HG02642 (cell line): Measurements from ENCODE around the gene UBR2.

Source experiments
- ATAC-seq: cut with Tn5 transposase; IDR thresholded peaks from one replicate; pipeline ENCODE4 v1.9.1; 2021; ENCODE audit warnings: mild to moderate bottlenecking; ENCODE audit not compliant: unreplicated experiment, poor library complexity

The UBR2 gene

DNA sequence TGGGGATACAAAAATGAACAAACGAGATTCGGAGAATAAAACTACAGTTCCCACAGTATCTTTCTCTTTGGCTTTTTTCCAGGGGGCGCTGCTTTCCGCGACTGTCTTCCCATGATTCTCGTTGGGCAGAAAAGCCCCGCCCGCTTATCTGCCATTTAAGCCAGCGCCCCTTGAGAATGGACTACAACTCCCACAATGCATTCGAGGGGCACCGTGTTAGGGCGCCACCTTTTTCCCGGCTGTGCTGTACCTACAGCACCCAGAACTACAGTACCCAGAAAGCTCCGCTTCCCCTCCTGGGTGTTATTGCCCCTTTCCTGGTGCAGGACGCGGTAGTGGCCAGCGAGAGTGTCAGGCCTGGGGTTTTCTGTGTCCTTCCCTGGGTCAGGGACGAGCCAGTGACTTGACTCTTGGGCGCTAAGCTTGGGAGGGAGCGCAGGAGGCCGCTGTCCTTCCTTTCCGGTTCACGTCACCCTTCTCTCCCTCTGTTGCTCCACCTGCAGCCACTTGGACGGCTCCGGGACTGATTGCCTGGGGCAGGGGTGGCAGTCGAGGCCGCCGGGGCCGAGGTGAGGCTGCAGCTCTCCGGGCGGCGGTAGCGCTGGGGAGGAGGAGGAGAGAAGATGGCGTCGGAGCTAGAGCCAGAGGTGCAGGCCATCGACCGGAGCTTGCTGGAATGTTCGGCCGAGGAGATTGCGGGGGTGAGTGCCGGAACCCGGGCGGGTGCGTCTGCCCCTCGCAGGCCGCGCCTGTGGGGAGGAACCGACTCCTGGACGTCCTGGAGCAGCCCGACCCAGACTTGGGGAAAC lies at the start of gene UBR2:
UBR2 (plus strand) TSS at position 333 of the 809 bp plus-strand sequence; CDS start at position 624, 291 bp downstream.
- ATAC-seq, result peak; percentile 96

DNA sequence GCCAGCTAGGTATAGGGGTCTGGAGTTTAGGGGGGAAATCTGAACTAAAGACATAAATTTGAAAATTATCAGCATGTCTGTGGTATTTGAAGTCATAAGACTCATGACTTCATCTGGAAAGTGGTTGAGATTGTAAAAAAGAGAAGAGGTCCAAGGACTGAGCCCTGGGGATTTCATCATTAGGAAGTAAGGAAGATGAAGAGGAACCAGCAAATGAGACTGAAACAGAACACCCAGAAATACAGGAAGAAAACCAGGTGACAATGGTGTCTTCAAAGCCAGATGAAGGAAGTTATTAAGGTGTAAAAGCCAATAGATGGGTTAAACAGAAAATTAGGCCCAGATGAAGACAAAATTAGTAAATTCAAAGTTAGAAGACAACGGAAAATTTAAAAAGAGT lies 49.1 kb upstream of the UBR2 start:
- no peak for ATAC-seq

DNA sequence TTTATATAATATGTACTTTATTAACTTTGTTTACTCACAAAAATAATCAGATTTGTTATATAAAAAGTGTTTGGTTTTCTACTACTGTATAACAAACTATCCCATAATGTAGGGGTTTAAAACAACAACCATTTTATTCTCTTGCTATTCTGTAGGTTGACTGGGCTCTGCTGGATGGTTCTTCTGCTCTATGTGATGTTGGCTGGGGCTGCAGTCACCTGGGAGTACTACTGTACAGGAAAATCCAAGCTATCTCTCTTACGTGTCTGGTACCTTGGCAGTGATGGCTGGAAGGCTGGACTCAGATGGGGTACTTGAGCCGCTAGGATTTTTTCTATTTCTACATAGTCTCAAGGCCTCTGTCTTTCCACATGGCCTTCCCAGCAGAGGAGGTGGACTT lies 44.0 kb upstream of the UBR2 start:
- ATAC-seq, result no peak

DNA sequence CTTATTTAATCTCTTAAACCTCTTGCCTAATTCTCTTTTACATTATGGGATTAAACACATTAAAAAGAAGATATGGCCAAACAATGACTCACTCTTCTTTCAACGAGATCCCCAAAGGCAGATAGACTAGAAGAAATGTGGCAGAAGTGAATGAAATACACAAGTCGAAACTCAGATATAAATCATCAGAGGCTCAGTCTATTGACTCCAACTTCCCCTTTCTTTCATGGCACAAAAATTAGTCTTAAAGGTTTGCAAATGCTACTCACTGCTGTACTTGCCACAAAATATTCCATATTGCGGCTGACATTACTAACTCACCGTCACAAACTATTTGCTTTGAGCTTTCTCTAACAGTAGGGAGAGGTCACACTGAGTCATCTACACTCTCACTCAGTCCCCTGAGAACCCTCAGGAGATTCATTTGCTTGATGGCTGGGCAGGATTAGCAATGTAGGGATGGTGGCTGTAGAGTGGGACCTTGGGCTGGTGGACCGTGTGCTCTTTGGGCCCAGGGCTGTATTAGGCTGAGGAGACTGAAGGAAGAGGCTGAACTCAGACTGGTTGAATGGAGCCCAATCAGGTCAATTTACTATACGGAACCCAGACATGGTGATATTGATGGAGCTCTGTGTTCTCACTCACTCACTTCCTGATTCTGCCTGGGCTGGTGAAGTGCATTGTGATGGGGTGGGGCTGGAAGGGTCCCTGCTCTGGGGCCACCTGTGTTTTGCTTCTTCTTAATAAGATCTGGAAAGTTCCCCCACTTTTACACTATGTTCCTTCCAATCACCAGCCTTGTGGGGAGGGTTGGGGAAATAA lies 42.8 kb upstream of the UBR2 start:
- peak; percentile 80 for ATAC-seq

DNA sequence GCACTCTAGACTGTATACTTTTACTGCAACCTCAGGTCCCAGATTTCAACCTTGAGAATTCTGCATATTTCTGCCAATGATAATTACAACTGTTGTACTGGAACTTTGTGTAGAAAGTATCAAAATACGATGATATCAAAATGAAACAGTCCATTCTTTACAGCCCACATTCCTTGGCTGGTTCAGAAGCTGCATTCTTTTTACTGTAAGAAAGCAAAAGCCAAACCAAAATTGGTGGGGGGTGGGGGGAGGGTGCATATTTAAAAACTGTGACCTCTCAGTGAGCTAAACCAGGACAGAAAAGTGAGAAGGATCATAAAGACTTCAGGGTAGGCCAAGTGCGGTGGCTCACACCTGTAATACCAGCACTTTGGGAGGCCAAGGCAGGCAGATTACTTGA lies 41.8 kb upstream of the UBR2 start:
- ATAC-seq, result no peak

- no peak for ATAC-seq
Measured at GRCh38 chr6:42522942-42523814, 40.7 kb upstream of the UBR2 start.

DNA sequence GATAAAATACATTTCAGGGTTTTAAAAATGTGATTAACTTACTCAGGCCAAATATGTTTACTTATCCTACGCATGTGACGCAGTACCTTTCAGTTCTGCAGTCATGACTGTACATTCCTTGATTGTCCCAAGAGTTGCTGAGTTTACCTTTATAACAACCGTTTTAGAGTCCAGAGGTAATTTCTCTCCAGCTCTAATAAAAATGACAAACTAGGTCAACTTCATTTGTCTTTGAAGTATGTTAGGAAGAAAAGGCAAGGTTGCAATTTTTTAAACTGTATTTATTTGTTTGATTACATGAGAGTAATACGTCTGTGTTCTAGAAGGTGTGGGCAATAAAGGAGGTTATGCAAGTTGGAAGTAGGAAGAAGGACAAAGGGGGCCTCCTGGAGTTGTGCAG lies 38.6 kb upstream of the UBR2 start:
- no peak for ATAC-seq

GRCh38 chr6:42526616-42527015 lies 37.2 kb upstream of the UBR2 start:
- no peak for ATAC-seq

GRCh38 chr6:42527204-42527603 lies 36.6 kb upstream of the UBR2 start:
- no peak for ATAC-seq

DNA sequence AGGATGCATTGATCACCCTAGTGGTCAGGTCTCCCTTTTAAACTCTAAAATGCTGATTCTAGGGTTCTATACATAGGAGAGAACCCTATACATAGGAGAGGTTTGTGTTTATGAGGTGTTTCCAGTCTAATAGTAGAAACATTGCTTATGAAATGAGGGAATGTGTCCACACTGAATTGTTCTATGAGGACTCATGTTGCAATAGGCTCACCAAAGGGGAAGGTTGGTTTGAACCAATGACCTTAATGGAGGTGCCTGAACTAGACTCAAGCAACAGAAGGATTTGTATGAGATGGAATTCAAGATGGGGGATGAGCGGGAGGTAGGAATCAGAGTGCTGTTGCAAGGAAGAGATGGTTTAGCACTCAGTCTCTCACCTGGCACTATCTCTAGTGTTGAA lies 33.5 kb upstream of the UBR2 start:
- no peak for ATAC-seq

DNA sequence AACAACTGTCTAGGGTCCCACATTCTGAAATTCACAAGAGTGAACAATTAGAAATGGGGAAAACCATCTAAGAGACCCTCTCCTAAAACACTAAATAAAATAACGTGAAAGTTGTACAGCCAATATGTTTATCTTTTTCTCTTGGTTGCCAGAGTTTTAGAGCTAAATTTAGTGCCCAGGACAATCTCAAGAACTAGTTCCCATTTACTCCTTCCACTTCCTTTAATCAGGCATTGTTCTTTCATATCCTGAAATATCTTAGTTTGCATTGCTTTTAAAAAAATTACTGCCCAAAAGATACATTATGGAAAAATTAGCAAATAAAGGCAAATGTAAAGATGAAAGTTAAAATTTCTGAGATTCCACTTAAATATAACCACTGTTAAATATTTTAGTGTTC lies 33.1 kb upstream of the UBR2 start:
- no peak for ATAC-seq

- no peak for ATAC-seq
Measured at GRCh38 chr6:42532038-42532669, 31.7 kb upstream of the UBR2 start.

DNA sequence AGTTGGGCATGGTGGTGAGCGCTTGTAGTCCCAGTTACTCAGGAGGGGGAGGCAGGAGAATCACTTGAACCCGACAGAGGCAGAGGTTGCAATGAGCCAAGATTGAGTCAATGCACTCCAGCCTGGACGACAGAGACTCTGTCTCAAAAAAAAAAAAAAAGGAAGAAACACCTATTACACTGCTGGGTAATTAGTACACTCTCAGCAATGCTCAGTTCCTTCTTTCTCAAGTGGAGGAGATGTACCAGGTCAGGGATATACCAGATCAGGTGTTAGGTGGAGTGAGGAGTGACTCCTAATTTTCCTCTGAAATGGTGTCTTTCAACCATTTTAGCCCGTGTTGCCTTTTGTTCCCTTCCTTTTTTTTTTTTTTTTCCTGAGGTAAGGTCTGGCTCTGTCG lies 30.0 kb upstream of the UBR2 start:
- ATAC-seq, result no peak

DNA sequence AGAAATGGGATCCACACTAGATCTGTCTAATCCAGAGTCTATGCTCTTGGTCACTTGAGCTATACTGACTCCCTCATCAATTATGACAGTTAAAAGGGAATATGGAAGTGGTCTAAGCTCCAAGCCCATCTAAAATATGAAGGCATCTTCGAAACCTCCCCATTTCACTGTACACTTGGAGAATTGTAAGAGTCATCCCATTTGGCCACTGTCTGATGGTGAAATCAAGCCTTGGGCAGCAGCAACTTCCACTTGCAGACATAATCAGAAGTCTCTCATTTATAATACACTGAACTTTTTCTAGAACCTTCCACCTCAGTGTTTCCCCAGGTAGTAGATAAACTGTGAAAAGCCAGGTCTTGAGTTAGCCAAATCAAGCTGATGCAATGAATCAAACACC lies 26.3 kb upstream of the UBR2 start:
- ATAC-seq, result no peak

DNA sequence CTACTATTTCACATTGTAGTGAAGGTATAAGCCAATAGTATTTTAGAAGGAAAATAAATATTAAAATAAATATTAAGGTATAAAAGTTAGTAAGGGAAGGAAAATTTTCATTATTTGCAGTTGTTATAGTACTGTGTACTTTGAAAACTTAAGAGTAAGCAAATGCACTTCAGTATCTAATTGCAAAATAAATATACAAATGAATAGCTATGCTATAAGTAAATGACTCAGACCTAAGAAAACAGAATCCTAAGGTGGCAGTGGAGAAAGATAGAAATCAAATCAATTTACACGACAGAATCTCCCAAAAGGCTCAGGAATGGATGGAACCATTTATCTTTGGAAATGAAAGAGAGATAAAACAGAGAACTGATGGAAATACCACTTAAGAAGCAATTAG lies 24.7 kb upstream of the UBR2 start:
- no peak for ATAC-seq

- ATAC-seq, result no peak
Measured at GRCh38 chr6:42545226-42545773, 18.5 kb upstream of the UBR2 start.

GRCh38 chr6:42547407-42548329 lies 16.2 kb upstream of the UBR2 start:
- ATAC-seq, result peak; percentile 91

- no peak for ATAC-seq
Measured at GRCh38 chr6:42550277-42550676, 13.6 kb upstream of the UBR2 start.

- ATAC-seq, result no peak
Measured at GRCh38 chr6:42551217-42551616, 12.6 kb upstream of the UBR2 start.
